ENCODE data around the gene FBXO36. TPM values are rescaled to one million over a fixed set of nuclear protein-coding genes. Genes with fewer than 3 reads are reported as not detected.

Gene FBXO36
- total RNA-seq, 3 donors from 2014 or later = 2.7 to 6.9 (median 3.3) TPM

GRCh38 chr2:229993236-229993635, 70.9 kb downstream of the FBXO36 start:
- Histone ChIP-seq H3K4me3 (no peak overlapping the region), H3K4me1 (no peaks in the 10 kb centered on the region), H3K9me3 (no peaks in the 10 kb centered on the region), H3K36me3 (no peaks in the 10 kb centered on the region), H3K27me3 (no peaks in the 10 kb centered on the region), H3K27ac (no peak overlapping the region)
- TF ChIP-seq CTCF (IDR thresholded peaks at IDR 0.05) (no peak), POLR2AphosphoS5 (IDR thresholded peaks at IDR 0.05) (no peak), POLR2A (IDR thresholded peaks at IDR 0.05) (no peak)
- DNase-seq (ENCODE audit: low spot score in 2 of 2) = no peak
- intact Hi-C loops (cut with DNase I; ENCODE audit: low total_unique reads) = no loop called here

- H3K4me1 ChIP-seq = no peaks in the 10 kb centered on the region
- H3K36me3 ChIP-seq = no peaks in the 10 kb centered on the region
- TF ChIP-seq POLR2AphosphoS5 (IDR thresholded peaks at IDR 0.05) = no peak
- TF ChIP-seq CTCF (IDR thresholded peaks at IDR 0.05) = no peak
- no peak for TF ChIP-seq POLR2A (IDR thresholded peaks at IDR 0.05)
- H3K4me3 ChIP-seq = no peak overlapping the region
- no peak for DNase-seq (ENCODE audit: low spot score in 2 of 2)
- H3K27ac ChIP-seq = no peak overlapping the region
- H3K9me3 ChIP-seq = no peaks in the 10 kb centered on the region
- intact Hi-C loops (cut with DNase I; ENCODE audit: low total_unique reads) = no loop called here
- H3K27me3 ChIP-seq = no peaks in the 10 kb centered on the region
These were observed 74.0 kb downstream of the FBXO36 start for GRCh38 chr2:229996320-229996719.

- Histone ChIP-seq H3K36me3 (no peaks in the 10 kb centered on the region), H3K4me1 (no peaks in the 10 kb centered on the region), H3K4me3 (no peak overlapping the region), H3K27ac (no peak overlapping the region), H3K9me3 (no peaks in the 10 kb centered on the region), H3K27me3 (no peaks in the 10 kb centered on the region)
- no peak for DNase-seq (ENCODE audit: low spot score in 2 of 2)
- no peak for TF ChIP-seq CTCF (IDR thresholded peaks at IDR 0.05)
- TF ChIP-seq POLR2A (IDR thresholded peaks at IDR 0.05) = no peak
- TF ChIP-seq POLR2AphosphoS5 (IDR thresholded peaks at IDR 0.05) = no peak
- intact Hi-C loops (cut with DNase I; ENCODE audit: low total_unique reads) = no loop called here
These were observed 75.3 kb downstream of the FBXO36 start for GRCh38 chr2:229997565-229997964.

GRCh38 chr2:230000118-230000841, 78.0 kb downstream of the FBXO36 start:
- Histone ChIP-seq H3K27ac (no peak overlapping the region), H3K9me3 (no peaks in the 10 kb centered on the region), H3K4me3 (no peak overlapping the region), H3K36me3 (no peaks in the 10 kb centered on the region), H3K27me3 (no peaks in the 10 kb centered on the region), H3K4me1 (no peaks in the 10 kb centered on the region)
- no peak for DNase-seq (ENCODE audit: low spot score in 2 of 2)
- TF ChIP-seq POLR2A (IDR thresholded peaks at IDR 0.05) (no peak), CTCF (IDR thresholded peaks at IDR 0.05) (no peak), POLR2AphosphoS5 (IDR thresholded peaks at IDR 0.05) (no peak)
- intact Hi-C loops (cut with DNase I; ENCODE audit: low total_unique reads) = no loop called here

- no peaks in the 10 kb centered on the region for H3K27me3 ChIP-seq
- no peaks in the 10 kb centered on the region for H3K9me3 ChIP-seq
- no peaks in the 10 kb centered on the region for H3K4me1 ChIP-seq
- H3K27ac ChIP-seq = no peak overlapping the region
- peak overlapping the region in 1 of 3 donors; percentile 30 for H3K4me3 ChIP-seq
- peak; percentile 43 to 78 for DNase-seq (ENCODE audit: low spot score in 2 of 2)
- no peaks in the 10 kb centered on the region for H3K36me3 ChIP-seq
- intact Hi-C loops (cut with DNase I; ENCODE audit: low total_unique reads) = no loop called here
- TF ChIP-seq POLR2AphosphoS5 (IDR thresholded peaks at IDR 0.05) = no peak
- TF ChIP-seq CTCF (IDR thresholded peaks at IDR 0.05) = peak; percentile 57 to 77 (median 73)
These were observed 85.8 kb downstream of the FBXO36 start for GRCh38 chr2:230007931-230008707.
